H1 (cell line): ENCODE data around the gene GPATCH11. TPM values are rescaled to one million over a fixed set of nuclear protein-coding genes. Genes with fewer than 3 reads are reported as not detected.

ENCODE experiments used
- CTCF ChIA-PET: fragments of 300-600 bp; sonication (Branson Sonifier 250); formaldehyde crosslinking; loops from one replicate; lab custom pipeline; 2021; ENCODE audit not compliant: partially characterized antibody; lab: Charles Lee
- POLR2A ChIA-PET: fragments of 300-600 bp; sonication (Branson Sonifier 250); formaldehyde crosslinking; loops from one replicate; lab custom pipeline; 2021; ENCODE audit warnings: inconsistent platforms; ENCODE audit not compliant: partially characterized antibody; lab: Charles Lee
- DNase-seq, 2 experiments: peaks; one replicate each; pipeline versions ENCODE4 v3.0.0 to v3.0.0-alpha.2; 2010 to 2022; ENCODE audit warnings: low spot score in 2 of 2, low read depth in 1 of 2, mixed read lengths in 1 of 2
- FAIRE-seq: peaks from 2 replicates; lab custom pipeline; 2011; peaks lifted over from hg19 to GRCh38; lab: Jason Lieb, UNC
- H2AFZ ChIP-seq: 2 replicates; pipeline ENCODE4 v1.8.1; 2012; ENCODE audit warnings: low read length, inconsistent platforms
- H2AK5ac ChIP-seq: 2 replicates; pipeline ENCODE4 v1.6.1; 2013; ENCODE audit warnings: low read depth, low read length
- H2BK120ac ChIP-seq: replicated peaks from 2 replicates; pipeline ENCODE3; 2013; ENCODE audit warnings: low read depth, low read length, inconsistent platforms
- H2BK12ac ChIP-seq: 2 replicates; pipeline ENCODE4 v1.6.1; 2013; ENCODE audit warnings: low read depth, low read length
- H2BK15ac ChIP-seq: 2 replicates; pipeline ENCODE4 v1.6.1; 2013; ENCODE audit warnings: low read length
- H2BK20ac ChIP-seq: 2 replicates; pipeline ENCODE4 v1.6.1; 2013; ENCODE audit warnings: low read length
- H2BK5ac ChIP-seq: 2 replicates; pipeline ENCODE4 v1.6.1; 2013; ENCODE audit warnings: low read depth, low read length
- H3K14ac ChIP-seq: 2 replicates; pipeline ENCODE4 v1.6.1; 2013; ENCODE audit warnings: inconsistent platforms; ENCODE audit not compliant: insufficient read length
- H3K18ac ChIP-seq: 2 replicates; pipeline ENCODE4 v1.6.1; 2013; ENCODE audit warnings: low read length; ENCODE audit errors: extremely low read depth
- H3K23ac ChIP-seq: 2 replicates; pipeline ENCODE4 v1.6.1; 2013; ENCODE audit warnings: inconsistent platforms; ENCODE audit not compliant: insufficient read length
- H3K23me2 ChIP-seq: 2 replicates; pipeline ENCODE4 v1.6.1; 2013; ENCODE audit warnings: low read depth, low read length
- H3K27ac ChIP-seq: 2 replicates; pipeline ENCODE4 v1.6.1; 2011; ENCODE audit warnings: low read depth, low read length, inconsistent platforms
- H3K27me3 ChIP-seq, 4 experiments: replicated peaks in 1 of 4; 1 replicate in 1 of 4; 2 replicates in 3 of 4; pipeline versions ENCODE4 v1.6.1 to v1.8.1; 2011 to 2013; ENCODE audit warnings: low read length in 3 of 4, mild to moderate bottlenecking in 3 of 4, inconsistent platforms in 2 of 4, mixed read lengths in 2 of 4, moderate library complexity in 1 of 4; ENCODE audit not compliant: control insufficient read depth in 3 of 4, insufficient read depth in 3 of 4; ENCODE audit errors: extremely low read depth in 1 of 4
- H3K36me3 ChIP-seq, 4 experiments: 2 replicates each; pipeline versions ENCODE4 v1.6.1 to v1.8.1; 2011 to 2013; ENCODE audit warnings: mild to moderate bottlenecking in 4 of 4, low read length in 3 of 4, moderate library complexity in 2 of 4, control low read depth in 1 of 4, inconsistent platforms in 1 of 4; ENCODE audit not compliant: insufficient read depth in 4 of 4, control insufficient read depth in 2 of 4
- H3K4ac ChIP-seq: replicated peaks from 2 replicates; pipeline ENCODE3; 2013; ENCODE audit warnings: low read length, low read depth, mixed read lengths, inconsistent platforms; ENCODE audit not compliant: insufficient read length
- H3K4me1 ChIP-seq, 4 experiments: replicated peaks in 1 of 4; 1 replicate in 1 of 4; 2 replicates in 3 of 4; pipeline versions ENCODE4 v1.6.1 to v1.8.1; 2011 to 2013; ENCODE audit warnings: low read length in 3 of 4, inconsistent platforms in 2 of 4, mixed read lengths in 1 of 4; ENCODE audit not compliant: insufficient read depth in 4 of 4, control insufficient read depth in 3 of 4
- H3K4me2 ChIP-seq, 2 experiments: 2 replicates each; pipeline versions ENCODE4 v1.6.1 to v1.8.1; 2011 to 2013; ENCODE audit warnings: low read depth in 2 of 2, low read length in 2 of 2, control low read depth in 1 of 2, inconsistent platforms in 1 of 2, mild to moderate bottlenecking in 1 of 2; ENCODE audit not compliant: insufficient read depth in 1 of 2
- H3K4me3 ChIP-seq, 4 experiments: fragments of 200-600, 300-600 bp in 1 of 4; sonication (generic), shearing (Covaris generic), sonication (Bioruptor Twin) in 1 of 4; 2 replicates each; pipeline versions ENCODE4 v1.5.1 to v1.8.1; 2011 to 2016; ENCODE audit warnings: low read length in 4 of 4, low read depth in 3 of 4, control low read depth in 2 of 4, inconsistent platforms in 2 of 4, mild to moderate bottlenecking in 2 of 4, mixed read lengths in 1 of 4, moderate library complexity in 1 of 4; ENCODE audit not compliant: insufficient read depth in 2 of 4; ENCODE audit errors: extremely low read depth in 1 of 4
- H3K56ac ChIP-seq: replicated peaks from 2 replicates; pipeline ENCODE3; 2013; ENCODE audit warnings: low read depth, mild to moderate bottlenecking, mixed read lengths, low read length, inconsistent platforms; ENCODE audit not compliant: insufficient read length
- H3K79me1 ChIP-seq: 2 replicates; pipeline ENCODE4 v1.6.1; 2013; ENCODE audit warnings: low read depth, low read length, control low read depth
- H3K79me2 ChIP-seq, 2 experiments: 2 replicates each; pipeline versions ENCODE4 v1.6.1 to v1.8.1; 2012 to 2013; ENCODE audit warnings: low read length in 2 of 2, mild to moderate bottlenecking in 2 of 2, inconsistent platforms in 1 of 2; ENCODE audit not compliant: insufficient read depth in 2 of 2, control insufficient read depth in 1 of 2
- H3K9ac ChIP-seq, 4 experiments: replicated peaks in 1 of 4; 1 replicate in 1 of 4; 2 replicates in 3 of 4; pipeline versions ENCODE4 v1.6.1 to v1.8.1; 2011 to 2013; ENCODE audit warnings: low read depth in 3 of 4, low read length in 3 of 4, control low read depth in 2 of 4, mild to moderate bottlenecking in 2 of 4, moderate library complexity in 2 of 4, inconsistent platforms in 1 of 4; ENCODE audit errors: extremely low read depth in 1 of 4
- H3K9me3 ChIP-seq, 2 experiments: 2 replicates each; pipeline versions ENCODE4 v1.6.1 to v1.8.1; 2012 to 2013; ENCODE audit warnings: mild to moderate bottlenecking in 2 of 2, moderate library complexity in 2 of 2, control low read depth in 1 of 2, inconsistent platforms in 1 of 2, low read depth in 1 of 2, low read length in 1 of 2, mixed read lengths in 1 of 2; ENCODE audit not compliant: insufficient read depth in 2 of 2
- H4K20me1 ChIP-seq, 2 experiments: replicated peaks in 1 of 2; 2 replicates each; pipeline versions ENCODE3 to v1.8.1; 2011 to 2013; ENCODE audit warnings: inconsistent platforms in 2 of 2, low read length in 2 of 2, mild to moderate bottlenecking in 1 of 2; ENCODE audit not compliant: insufficient read depth in 2 of 2, control insufficient read depth in 1 of 2
- H4K5ac ChIP-seq: 2 replicates; pipeline ENCODE4 v1.6.1; 2013; ENCODE audit warnings: low read length, low read depth, mixed read lengths, inconsistent platforms; ENCODE audit not compliant: insufficient read length
- H4K8ac ChIP-seq: 2 replicates; pipeline ENCODE4 v1.8.0; 2013; ENCODE audit warnings: mild to moderate bottlenecking, moderate library complexity, low read length, inconsistent platforms; ENCODE audit not compliant: insufficient read depth; ENCODE audit errors: extremely low read depth
- H4K91ac ChIP-seq: replicated peaks from 2 replicates; pipeline ENCODE3; 2013; ENCODE audit warnings: low read length, mixed read lengths, inconsistent platforms; ENCODE audit not compliant: insufficient read length
- CHD2 ChIP-seq: IDR thresholded peaks from 2 replicates; pipeline ENCODE4 v1.6.1; 2012; ENCODE audit warnings: low read length, improper control_type of control experiment
- GTF2F1 ChIP-seq: IDR thresholded peaks from 2 replicates; pipeline ENCODE4 v1.6.1; 2012; ENCODE audit warnings: low read depth, low read length, improper control_type of control experiment, borderline replicate concordance
- POLR2AphosphoS5 ChIP-seq: IDR thresholded peaks from 2 replicates; pipeline ENCODE4 v1.6.1; 2011; ENCODE audit warnings: low read depth, low read length
- WGBS, 2 experiments: shearing (Covaris generic) in 1 of 2; methylation state at CpG; one replicate each; pipeline versions ENCODE4 v1.1.6 to v1.1.7; 2013 to 2015; ENCODE audit warnings: low lambda C conversion rate in 2 of 2, mixed read lengths in 2 of 2, inconsistent platforms in 1 of 2, low coverage in 1 of 2, missing lambda C conversion rate in 1 of 2; ENCODE audit not compliant: insufficient replicate concordance in 2 of 2, insufficient coverage in 1 of 2, insufficient read length in 1 of 2; ENCODE audit errors: extremely low coverage in 1 of 2, missing lambda C conversion rate in 1 of 2; 5-methylcytosine and 5-hydroxymethylcytosine counted together
- polyA plus RNA-seq, 7 experiments: library from polyadenylated mRNA; depleted of rRNA in 3 of 7; stranded (reverse) in 5 of 7; unstranded in 2 of 7; fragments of >200 nt in 5 of 7; fragments of 200-250 nt in 2 of 7; gene quantifications; 1 replicate in 5 of 7; 2 replicates in 1 of 7; 4 replicates in 1 of 7; pipeline versions ENCODE4 v1.2.1 to v1.2.3, GENCODE V29; 2011 to 2013; ENCODE audit warnings: missing spikeins in 2 of 7, mixed read lengths in 2 of 7
- total RNA-seq: library from RNA; stranded (reverse); fragmentation: NEBNext Ultra II Directional; extraction: Animal tissue kit (Norgen Biotek cat#: 25700); gene quantifications from 2 replicates; pipeline ENCODE4 v1.2.1, GENCODE V29; 2021

GPATCH11 gene
- total and polyA plus RNA-seq, 2 of the 8 experiments (the other 6 are each of a cell fraction or from before 2014, with no cell fraction given): 0.60 to 3.4 TPM

GRCh38 chr2:37085731-37086147 lies 1.4 kb downstream of the GPATCH11 start:
- no peak overlapping the region for H2AFZ ChIP-seq
- no peak overlapping the region for H3K9ac ChIP-seq
- H2AK5ac ChIP-seq: no peak overlapping the region
- H4K5ac ChIP-seq: no peak overlapping the region
- no peak overlapping the region for H3K56ac ChIP-seq
- no peak overlapping the region for H2BK5ac ChIP-seq
- H3K79me2 ChIP-seq: no peaks in the 10 kb centered on the region
- peaks cover 8% of the 10 kb centered on the region for H3K23me2 ChIP-seq
- H3K9me3 ChIP-seq: no peaks in the 10 kb centered on the region
- H4K91ac ChIP-seq: no peak overlapping the region
- H3K23ac ChIP-seq: no peak overlapping the region
- no peak overlapping the region for H4K8ac ChIP-seq
- DNase-seq: no peak
- peaks cover 0 to 3% of the 10 kb centered on the region in 2 experiments for H4K20me1 ChIP-seq
- TF ChIP-seq POLR2AphosphoS5 (no peak), GTF2F1 (no peak), CHD2 (no peak)
- H3K4ac ChIP-seq: no peak overlapping the region
- FAIRE-seq: no peak
- H3K79me1 ChIP-seq: no peaks in the 10 kb centered on the region
- peaks cover 0 to 4% (median 2%) of the 10 kb centered on the region in 4 experiments; a peak in 2 of 7 replicates for H3K4me1 ChIP-seq
- no peak overlapping the region for H3K4me3 ChIP-seq
- no peak overlapping the region for H3K14ac ChIP-seq
- WGBS, 2 experiments: 83% methylated on average over 1 of the region's 1 CpG; no CpG with 5 or more reads in 1 of the 2 experiments
- no peak overlapping the region for H2BK20ac ChIP-seq
- H3K36me3 ChIP-seq: peaks cover 0 to 3% (median 0%) of the 10 kb centered on the region in 4 experiments; a peak in 1 of 8 replicates
- H3K27me3 ChIP-seq: no peaks in the 10 kb centered on the region
- ChIA-PET CTCF (interaction anchor here (0.7 to 1.1 kb wide), 2 partner anchors 83 to 306 kb away, joined by 3 read pairs; no protein-coding TSS in a partner anchor), POLR2A (interaction anchor here (0.7 kb wide), 1 partner anchor 11 kb away, joined by 3 read pairs; no protein-coding TSS in a partner anchor)
- H3K4me2 ChIP-seq: no peak overlapping the region; a peak in 1 of 4 replicates
- no peak overlapping the region for H2BK15ac ChIP-seq
- no peak overlapping the region for H2BK12ac ChIP-seq
- H3K18ac ChIP-seq: no peak overlapping the region
- H3K27ac ChIP-seq: no peak overlapping the region
- no peak overlapping the region for H2BK120ac ChIP-seq
